Esophagus muscularis mucosa (tissue), 4 donors: Measurements from ENCODE around the gene PADI4.

Experiments used
- CTCF ChIP-seq, 3 experiments: fragments of 200-600 bp in 2 of 3; fragments of 450-650 bp in 1 of 3; sonication (generic) in 2 of 3; IDR thresholded peaks; one replicate each; pipeline ENCODE4 v1.5.1; 2017 to 2019; ENCODE audit warnings: antibody characterized with exemption in 3 of 3, mild to moderate bottlenecking in 2 of 3, moderate library complexity in 1 of 3
- EP300 ChIP-seq: sonication (generic); formaldehyde crosslinking; IDR thresholded peaks from one replicate; pipeline ENCODE4 v1.6.1; 2017; ENCODE audit warnings: antibody characterized with exemption
- POLR2A ChIP-seq: fragments of 450-650 bp; IDR thresholded peaks from one replicate; pipeline ENCODE4 v1.6.1; 2017; ENCODE audit warnings: antibody characterized with exemption, moderate library complexity, mild to moderate bottlenecking, low read depth

GRCh38 chr1:17264470-17264869, 43.5 kb upstream of the PADI4 start:
- TF ChIP-seq CTCF (IDR thresholded peaks at IDR 0.05) (no peak), EP300 (no peak), POLR2A (no peak)
